Uterus (tissue), 4 donors: ENCODE measurements around the gene KLHDC7B. TPM values are rescaled to one million over a fixed set of nuclear protein-coding genes. Genes with fewer than 3 reads are reported as not detected.

Source experiments
- DNase-seq, 2 donors: peaks; one replicate each; pipeline ENCODE4 v3.0.0-alpha.2; 2019 to 2020
- H3K27ac ChIP-seq, 2 donors: fragments of 200-600 bp; sonication (generic); 1 replicate in 1 of 2; 2 replicates in 1 of 2; pipeline ENCODE4 v1.5.1; 2016 to 2018
- H3K27me3 ChIP-seq, 2 donors: fragments of 200-600 bp; sonication (generic); one replicate each; pipeline ENCODE4 v1.5.1; 2018 to 2019; ENCODE audit warnings: control low read depth in 1 of 2
- H3K36me3 ChIP-seq, 2 donors: fragments of 200-600 bp; sonication (generic); one replicate each; pipeline ENCODE4 v1.5.1; 2019; ENCODE audit warnings: control low read depth in 1 of 2
- H3K4me1 ChIP-seq, 2 donors: fragments of 200-600 bp; sonication (generic); one replicate each; pipeline ENCODE4 v1.5.1; 2018 to 2019; ENCODE audit warnings: control low read depth in 1 of 2
- H3K4me3 ChIP-seq, 2 donors: fragments of 200-600 bp; sonication (generic); 1 replicate in 1 of 2; 2 replicates in 1 of 2; pipeline ENCODE4 v1.5.1; 2018 to 2019; ENCODE audit warnings: mild to moderate bottlenecking in 1 of 2
- H3K9me3 ChIP-seq, 2 donors: fragments of 200-600 bp; sonication (generic); one replicate each; pipeline ENCODE4 v1.5.1; 2019; ENCODE audit warnings: control low read depth in 1 of 2
- CTCF ChIP-seq, 4 experiments: fragments of 200-600 bp in 2 of 4; fragments of 450-650 bp in 2 of 4; sonication (generic) in 2 of 4; IDR thresholded peaks; one replicate each; pipeline ENCODE4 v1.5.1; 2016 to 2019; ENCODE audit warnings: antibody characterized with exemption in 4 of 4, mild to moderate bottlenecking in 2 of 4, moderate library complexity in 1 of 4
- POLR2A ChIP-seq, 2 donors: fragments of 450-650 bp; IDR thresholded peaks; one replicate each; pipeline ENCODE4 v1.6.1; 2016; ENCODE audit warnings: antibody characterized with exemption in 2 of 2, mild to moderate bottlenecking in 1 of 2, moderate library complexity in 1 of 2
- intact Hi-C: fragments of 100-400 bp; cut with DNase I; formaldehyde crosslinking; loops from one replicate; pipeline ENCODE4 v1.15.1; 2023; ENCODE audit warnings: low total_unique reads
- total RNA-seq, 4 donors: library from RNA; depleted of rRNA in 3 of 4; stranded (reverse); fragments of >200 nt in 3 of 4; gene quantifications; one replicate each; pipeline versions ENCODE4 v1.1.0 to v1.2.4, GENCODE V29; 2014 to 2023
- donor health status: DM: yes; HTN: yes; CAD: no.

The KLHDC7B gene
- total RNA-seq, 4 donors from 2014 or later: not detected

GRCh38 chr22:50527921-50528681, 17.6 kb upstream of the KLHDC7B start:
- Histone ChIP-seq H3K4me1 (peaks cover 0 to 11% of the 10 kb centered on the region in 2 donors), H3K27ac (no peak overlapping the region), H3K4me3 (no peak overlapping the region), H3K9me3 (no peaks in the 10 kb centered on the region), H3K36me3 (no peaks in the 10 kb centered on the region), H3K27me3 (peaks cover 4 to 24% of the 10 kb centered on the region in 2 donors)
- intact Hi-C loops: no loop called here
- DNase-seq: no peak
- no peak for TF ChIP-seq POLR2A (IDR thresholded peaks at IDR 0.05)
- no peak for TF ChIP-seq CTCF (IDR thresholded peaks at IDR 0.05)

GRCh38 chr22:50528682-50529415, 16.9 kb upstream of the KLHDC7B start:
- H3K4me3 ChIP-seq: no peak overlapping the region
- peaks cover 0 to 11% of the 10 kb centered on the region in 2 donors for H3K4me1 ChIP-seq
- no peaks in the 10 kb centered on the region for H3K9me3 ChIP-seq
- H3K27ac ChIP-seq: peak overlapping the region; percentile 77 to 85
- H3K27me3 ChIP-seq: peaks cover 4 to 24% of the 10 kb centered on the region in 2 donors
- DNase-seq: no peak
- intact Hi-C loops: no loop called here
- TF ChIP-seq POLR2A (IDR thresholded peaks at IDR 0.05) (no peak), CTCF (IDR thresholded peaks at IDR 0.05) (no peak)
- no peaks in the 10 kb centered on the region for H3K36me3 ChIP-seq

GRCh38 chr22:50529416-50529896, 16.2 kb upstream of the KLHDC7B start:
- intact Hi-C loops: no loop called here
- Histone ChIP-seq H3K27me3 (peaks cover 4 to 24% of the 10 kb centered on the region in 2 donors), H3K4me3 (peak overlapping the region; percentile 10 to 40), H3K4me1 (peaks cover 0 to 11% of the 10 kb centered on the region in 2 donors), H3K36me3 (no peaks in the 10 kb centered on the region), H3K27ac (peak overlapping the region; percentile 77 to 85), H3K9me3 (no peaks in the 10 kb centered on the region)
- no peak for DNase-seq
- TF ChIP-seq POLR2A (IDR thresholded peaks at IDR 0.05): no peak
- no peak for TF ChIP-seq CTCF (IDR thresholded peaks at IDR 0.05)

GRCh38 chr22:50529897-50530579, 15.7 kb upstream of the KLHDC7B start, which contains the start of gene TYMP:
Gene TYMP (minus strand): TSS chr22:50530012. CDS start chr22:50529709, 303 bp downstream.
- H3K4me1 ChIP-seq: peaks cover 0 to 11% of the 10 kb centered on the region in 2 donors
- peak; percentile 66 to 74 for DNase-seq
- TF ChIP-seq CTCF (IDR thresholded peaks at IDR 0.05) (no peak), POLR2A (IDR thresholded peaks at IDR 0.05) (peak; percentile 35 to 63)
- no peaks in the 10 kb centered on the region for H3K36me3 ChIP-seq
- H3K4me3 ChIP-seq: peak within 1 kb of the TSS; percentile 39 to 40
- intact Hi-C loops: no loop called here
- no peaks in the 10 kb centered on the region for H3K9me3 ChIP-seq
- peaks cover 4 to 24% of the 10 kb centered on the region in 2 donors for H3K27me3 ChIP-seq
- H3K27ac ChIP-seq: peak within 1 kb of the TSS; percentile 77 to 85
